Skeletal muscle satellite cell (primary cell): ENCODE measurements around the gene APMAP.

Experiments used
- H3K27me3 ChIP-seq: 2 replicates; pipeline ENCODE4 v1.7.0; 2013; ENCODE audit warnings: low read length; ENCODE audit not compliant: control insufficient read depth, insufficient read depth
- H3K36me3 ChIP-seq: 2 replicates; pipeline ENCODE4 v1.7.0; 2013; ENCODE audit warnings: mild to moderate bottlenecking, control low read depth, low read length; ENCODE audit not compliant: insufficient read depth
- H3K4me1 ChIP-seq: 2 replicates; pipeline ENCODE4 v1.7.0; 2013; ENCODE audit warnings: low read length; ENCODE audit not compliant: control insufficient read depth, insufficient read depth
- H3K4me2 ChIP-seq: 2 replicates; pipeline ENCODE4 v1.7.0; 2013; ENCODE audit warnings: mild to moderate bottlenecking, low read length
- H3K4me3 ChIP-seq: 2 replicates; pipeline ENCODE4 v1.7.0; 2013; ENCODE audit warnings: low read length
- H3K9ac ChIP-seq: 2 replicates; pipeline ENCODE4 v1.7.0; 2013; ENCODE audit warnings: mild to moderate bottlenecking, low read depth, low read length, moderate library complexity
- H3K9me3 ChIP-seq: replicated peaks from 2 replicates; pipeline ENCODE4 v1.7.0; 2013; ENCODE audit warnings: mild to moderate bottlenecking, control low read depth, low read length

Gene APMAP

GRCh38 chr20:25012616-25013189 is 20.2 kb upstream of the APMAP start:
- no peaks in the 10 kb centered on the region for H3K4me1 ChIP-seq
- peaks cover 16% of the 10 kb centered on the region for H3K27me3 ChIP-seq
- no peak overlapping the region for H3K4me2 ChIP-seq
- no peaks in the 10 kb centered on the region for H3K9me3 ChIP-seq
- H3K36me3 ChIP-seq = no peaks in the 10 kb centered on the region
- no peak overlapping the region for H3K4me3 ChIP-seq
- H3K9ac ChIP-seq = no peak overlapping the region

- no peak overlapping the region for H3K4me2 ChIP-seq
- H3K4me1 ChIP-seq = no peaks in the 10 kb centered on the region
- no peaks in the 10 kb centered on the region for H3K9me3 ChIP-seq
- H3K27me3 ChIP-seq = peaks cover 16% of the 10 kb centered on the region
- no peak overlapping the region for H3K4me3 ChIP-seq
- no peaks in the 10 kb centered on the region for H3K36me3 ChIP-seq
- no peak overlapping the region for H3K9ac ChIP-seq
These were observed 19.3 kb upstream of the APMAP start for GRCh38 chr20:25011831-25012241.

- Histone ChIP-seq H3K4me1 (no peaks in the 10 kb centered on the region), H3K27me3 (peaks cover 12% of the 10 kb centered on the region), H3K9me3 (no peaks in the 10 kb centered on the region), H3K36me3 (no peaks in the 10 kb centered on the region), H3K9ac (no peak overlapping the region), H3K4me3 (no peak overlapping the region), H3K4me2 (no peak overlapping the region)
These were observed 18.7 kb upstream of the APMAP start for GRCh38 chr20:25011261-25011660.

GRCh38 chr20:25009218-25010145 is 16.9 kb upstream of the APMAP start:
- H3K9me3 ChIP-seq = no peaks in the 10 kb centered on the region
- no peaks in the 10 kb centered on the region for H3K4me1 ChIP-seq
- no peak overlapping the region for H3K4me2 ChIP-seq
- H3K4me3 ChIP-seq = no peak overlapping the region
- no peaks in the 10 kb centered on the region for H3K36me3 ChIP-seq
- H3K27me3 ChIP-seq = peaks cover 12% of the 10 kb centered on the region
- no peak overlapping the region for H3K9ac ChIP-seq

- H3K27me3 ChIP-seq = peaks cover 13% of the 10 kb centered on the region
- no peak overlapping the region for H3K4me2 ChIP-seq
- H3K9ac ChIP-seq = no peak overlapping the region
- H3K9me3 ChIP-seq = no peaks in the 10 kb centered on the region
- H3K4me1 ChIP-seq = no peaks in the 10 kb centered on the region
- no peak overlapping the region for H3K4me3 ChIP-seq
- no peaks in the 10 kb centered on the region for H3K36me3 ChIP-seq
These were observed 16.1 kb upstream of the APMAP start for GRCh38 chr20:25008388-25009217.

GRCh38 chr20:25007491-25008305 is 15.1 kb upstream of the APMAP start:
- Histone ChIP-seq H3K4me2 (no peak overlapping the region), H3K9me3 (no peaks in the 10 kb centered on the region), H3K9ac (no peak overlapping the region), H3K4me1 (no peaks in the 10 kb centered on the region), H3K4me3 (no peak overlapping the region), H3K36me3 (no peaks in the 10 kb centered on the region), H3K27me3 (peaks cover 15% of the 10 kb centered on the region)

- H3K36me3 ChIP-seq = no peaks in the 10 kb centered on the region
- no peak overlapping the region for H3K4me3 ChIP-seq
- no peak overlapping the region for H3K4me2 ChIP-seq
These were observed 14.0 kb upstream of the APMAP start for GRCh38 chr20:25006431-25007167.

GRCh38 chr20:25005661-25006060 is 13.1 kb upstream of the APMAP start:
- Histone ChIP-seq H3K9ac (no peak overlapping the region), H3K4me2 (no peak overlapping the region), H3K36me3 (no peaks in the 10 kb centered on the region), H3K4me1 (peaks cover 3% of the 10 kb centered on the region), H3K27me3 (peaks cover 9% of the 10 kb centered on the region), H3K9me3 (no peaks in the 10 kb centered on the region), H3K4me3 (no peak overlapping the region)

More at GRCh38 chr20:25006431-25007167, 14.0 kb upstream of the APMAP start:
- Histone ChIP-seq H3K9ac (no peak overlapping the region), H3K27me3 (peaks cover 12% of the 10 kb centered on the region), H3K4me1 (no peaks in the 10 kb centered on the region), H3K9me3 (no peaks in the 10 kb centered on the region)

- Histone ChIP-seq H3K4me3 (no peak overlapping the region), H3K36me3 (no peaks in the 10 kb centered on the region), H3K4me1 (peaks cover 6% of the 10 kb centered on the region), H3K9me3 (no peaks in the 10 kb centered on the region), H3K27me3 (peaks cover 9% of the 10 kb centered on the region), H3K9ac (no peak overlapping the region), H3K4me2 (no peak overlapping the region)
These were observed 12.7 kb upstream of the APMAP start for GRCh38 chr20:25005220-25005619.

- H3K4me2 ChIP-seq = no peak overlapping the region
- H3K27me3 ChIP-seq = peaks cover 20% of the 10 kb centered on the region
- no peaks in the 10 kb centered on the region for H3K9me3 ChIP-seq
- no peaks in the 10 kb centered on the region for H3K36me3 ChIP-seq
- no peak overlapping the region for H3K4me3 ChIP-seq
- no peak overlapping the region for H3K9ac ChIP-seq
- peaks cover 10% of the 10 kb centered on the region for H3K4me1 ChIP-seq
These were observed 10.5 kb upstream of the APMAP start for GRCh38 chr20:25003002-25003401.
